ENCODE measurements around the gene CYTH3.
"Not testable (repeated sequence)": the region's sequence is repeated elsewhere in the genome, so short reads cannot be mapped to it uniquely, and the experiment has no call there.

Gene CYTH3

DNA sequence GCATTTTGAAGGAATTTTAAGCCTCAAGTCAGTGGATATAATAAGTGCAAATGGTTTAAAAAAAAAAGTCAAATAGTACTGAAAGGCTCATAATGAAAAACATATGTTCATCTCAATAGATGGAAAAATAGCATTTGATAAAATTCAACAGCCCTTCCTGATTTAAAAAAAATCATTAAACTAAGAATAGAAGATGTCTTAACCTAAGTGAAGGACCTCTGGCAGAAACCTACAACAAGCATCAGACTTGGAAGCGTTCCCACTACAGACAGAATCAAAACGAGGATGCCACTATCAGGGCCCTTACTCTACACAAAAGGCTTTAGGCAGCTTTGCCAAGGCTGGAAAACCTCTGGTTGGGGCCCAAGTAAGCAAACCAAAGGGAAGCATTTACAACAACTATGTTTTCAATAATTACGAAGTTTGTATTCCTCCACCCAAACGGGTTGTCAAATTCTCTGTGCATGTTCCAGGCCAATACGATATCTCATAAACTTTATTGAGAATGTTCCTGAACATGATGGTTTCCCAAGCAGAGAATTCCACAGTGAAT is 45.1 kb downstream of the CYTH3 start:
- no peak for DNase-seq

DNA sequence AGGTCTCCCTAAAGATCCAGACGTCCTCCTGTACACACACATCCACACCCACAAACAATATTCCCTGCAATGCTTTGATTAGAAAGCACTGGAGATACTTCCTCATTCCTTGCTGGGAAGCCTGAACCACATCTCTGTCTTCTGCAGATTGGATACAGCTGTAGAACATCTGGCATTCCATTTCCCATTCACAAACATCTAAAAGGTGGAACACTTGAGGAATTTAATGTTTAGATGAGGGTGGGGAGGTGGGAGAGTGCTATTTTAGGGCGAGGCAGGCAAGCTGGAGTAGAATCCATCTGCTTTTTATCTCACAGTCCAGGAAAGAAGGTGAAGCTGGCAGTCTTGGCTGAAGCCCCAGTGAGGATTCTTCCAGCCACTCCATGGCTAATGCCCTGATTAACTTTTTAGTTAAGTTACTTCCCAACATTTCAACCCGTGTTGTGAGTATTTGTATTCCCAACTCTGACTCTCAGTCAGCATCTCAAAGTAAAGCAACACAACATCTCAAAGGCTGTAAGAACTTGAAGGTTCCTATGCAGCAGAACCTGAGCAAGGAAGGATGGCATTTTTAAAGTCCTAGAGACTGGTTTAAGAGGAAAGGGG is 46.1 kb downstream of the CYTH3 start:
- DNase-seq, result no peak

DNA sequence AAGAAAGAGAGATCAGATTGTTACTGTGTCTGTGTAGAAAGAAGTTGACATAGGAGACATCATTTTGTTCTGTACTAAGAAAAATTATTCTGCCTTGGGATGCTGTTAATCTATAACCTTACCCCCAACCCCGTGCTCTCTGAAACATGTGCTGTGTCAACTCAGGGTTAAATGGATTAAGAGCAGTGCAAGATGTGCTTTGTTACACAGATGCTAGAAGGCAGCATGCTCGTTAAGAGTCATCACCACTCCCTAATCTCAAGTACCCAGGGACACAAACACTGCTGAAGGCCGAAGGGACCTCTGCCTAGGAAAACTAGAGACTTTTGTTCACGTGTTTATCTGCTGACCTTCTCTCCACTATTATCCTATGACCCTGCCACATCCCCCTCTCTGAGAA is 49.0 kb downstream of the CYTH3 start:
- not testable (repeated sequence) for DNase-seq

DNA sequence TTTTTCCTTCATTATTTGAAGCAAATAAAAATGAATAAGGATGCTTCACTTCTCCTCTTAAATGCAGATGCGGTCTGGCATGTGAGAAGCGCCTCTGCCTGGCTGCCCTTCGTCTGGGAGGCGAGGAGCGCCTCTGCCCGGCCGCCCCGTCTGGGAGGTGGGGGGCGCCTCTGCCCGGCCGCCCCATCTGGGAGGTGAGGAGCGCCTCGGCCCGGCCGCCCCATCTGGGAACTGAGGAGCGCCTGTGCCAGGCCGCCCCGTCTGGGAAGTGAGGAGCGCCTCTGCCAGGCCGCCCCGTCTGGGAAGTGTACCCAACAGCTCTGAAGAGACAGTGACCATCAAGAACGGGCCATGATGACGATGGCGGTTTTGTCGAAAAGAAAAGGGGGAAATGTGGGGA is 49.4 kb downstream of the CYTH3 start:
- not testable (repeated sequence) for DNase-seq

DNA sequence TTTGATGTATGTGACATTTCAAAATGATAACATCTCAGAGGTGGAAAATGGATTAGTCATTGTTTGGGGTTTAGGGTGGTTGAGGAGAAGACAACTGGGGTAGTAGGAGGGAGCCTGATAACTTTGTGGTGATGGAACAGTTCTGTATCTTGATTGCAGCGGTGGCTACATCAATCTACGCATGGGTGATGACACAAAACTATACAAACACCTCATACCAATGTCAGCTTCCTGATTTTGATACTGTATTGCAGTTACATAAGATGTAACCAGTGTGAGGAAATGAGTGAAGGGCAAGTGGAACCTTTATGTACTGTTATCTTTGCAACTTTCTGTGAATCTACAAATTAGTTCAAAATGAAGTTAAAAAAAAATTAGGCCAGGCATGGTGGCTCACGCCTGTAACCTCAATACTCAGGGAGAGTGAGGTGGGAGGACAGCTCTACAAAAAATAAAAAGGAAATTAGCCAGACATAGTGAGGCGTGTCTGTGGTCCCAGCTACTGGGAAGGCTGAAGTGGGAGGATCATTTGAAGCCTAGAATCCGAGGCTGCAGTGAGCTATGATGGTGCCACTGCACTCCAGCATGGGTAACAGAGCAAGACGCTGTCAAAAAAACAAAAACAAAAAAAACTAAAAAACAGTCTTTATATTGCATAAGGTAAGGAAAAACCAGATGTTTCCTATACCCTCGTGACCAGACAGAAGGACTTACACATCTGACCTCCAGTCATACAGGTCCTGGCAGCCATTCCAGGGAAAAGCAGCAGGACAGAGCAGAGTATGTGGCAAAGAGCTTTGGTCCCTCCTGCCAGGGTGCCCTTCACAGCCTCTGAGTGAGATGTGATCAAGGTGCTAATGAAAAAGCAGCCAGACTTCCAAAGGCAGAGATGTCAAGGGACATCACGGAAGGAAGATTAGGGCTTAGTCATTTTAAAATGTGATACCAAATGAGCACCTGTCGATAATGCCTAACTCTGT is 50.8 kb downstream of the CYTH3 start:
- DNase-seq, result peak; percentile 21

DNA sequence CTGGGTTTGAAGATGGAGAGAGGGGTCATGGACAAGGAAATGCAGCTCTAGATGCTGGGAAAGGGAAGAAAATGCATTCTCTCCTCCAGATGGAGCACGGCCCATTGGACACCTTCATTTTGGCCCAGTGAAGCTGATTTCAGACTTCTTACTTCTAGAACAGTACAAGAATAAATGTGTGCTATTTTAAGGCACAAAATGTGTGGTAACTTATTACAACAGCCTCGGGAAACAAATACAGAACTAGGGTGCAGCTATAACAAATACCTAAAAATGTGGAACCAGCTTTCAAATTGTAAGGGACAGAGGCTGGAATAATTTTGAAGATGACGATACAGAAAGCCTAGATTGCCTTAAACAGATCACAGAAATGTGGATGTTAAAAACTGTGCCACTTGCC is 54.1 kb downstream of the CYTH3 start:
- DNase-seq, result no peak

DNA sequence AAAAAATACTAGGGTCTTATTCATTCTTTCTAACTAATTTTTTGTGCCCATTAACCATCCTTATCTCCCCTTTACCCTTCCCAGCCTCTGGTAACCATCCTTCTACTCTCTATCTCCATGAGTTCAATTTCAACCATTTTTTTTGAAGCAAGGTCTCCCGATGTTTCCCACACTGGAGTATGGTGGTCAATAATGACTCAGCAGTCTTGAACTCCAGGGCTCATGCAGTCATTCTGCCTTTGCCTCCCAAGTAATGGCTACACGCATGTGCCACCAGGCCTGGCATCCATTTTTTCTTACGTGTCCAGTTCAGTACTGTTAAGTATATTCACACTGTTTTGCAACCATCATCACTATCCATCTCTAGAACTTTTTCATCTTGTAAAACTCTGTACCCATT is 60.4 kb downstream of the CYTH3 start:
- no peak for DNase-seq

DNA sequence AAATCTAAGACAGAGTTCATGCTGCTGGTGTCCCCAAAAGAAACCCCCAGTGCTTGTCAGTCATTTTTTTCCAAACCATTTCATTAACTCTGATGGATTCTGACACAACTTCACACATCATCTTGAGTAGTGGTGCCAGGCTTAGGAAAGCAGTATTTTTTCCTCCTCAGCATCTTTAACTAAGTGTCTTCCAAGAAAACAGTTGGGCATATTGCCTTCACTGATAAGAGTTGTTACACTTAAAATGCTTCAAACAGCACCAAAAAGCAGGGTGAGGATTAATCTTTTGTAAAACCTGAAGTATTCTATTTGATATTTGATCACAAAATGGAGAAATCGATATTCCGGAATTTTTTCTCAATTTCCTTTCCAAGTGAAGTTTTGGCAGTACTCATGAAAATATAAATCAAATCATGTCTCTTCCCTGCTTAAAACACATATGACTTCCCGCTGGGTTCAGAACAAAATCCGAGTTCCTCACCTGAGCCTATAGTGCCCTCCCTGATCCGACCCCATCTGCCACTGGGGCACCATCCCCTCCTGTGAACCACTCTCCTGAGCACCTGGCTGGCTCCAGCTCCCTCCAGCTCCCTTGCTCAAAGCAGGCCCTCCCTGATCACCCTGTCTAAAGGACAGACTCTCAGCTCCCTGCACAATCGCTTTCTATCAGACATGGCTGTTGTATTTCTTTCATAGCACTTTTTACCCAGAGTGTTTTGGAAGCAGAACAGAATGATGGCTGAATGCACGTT is 61.6 kb downstream of the CYTH3 start:
- DNase-seq, result no peak

DNA sequence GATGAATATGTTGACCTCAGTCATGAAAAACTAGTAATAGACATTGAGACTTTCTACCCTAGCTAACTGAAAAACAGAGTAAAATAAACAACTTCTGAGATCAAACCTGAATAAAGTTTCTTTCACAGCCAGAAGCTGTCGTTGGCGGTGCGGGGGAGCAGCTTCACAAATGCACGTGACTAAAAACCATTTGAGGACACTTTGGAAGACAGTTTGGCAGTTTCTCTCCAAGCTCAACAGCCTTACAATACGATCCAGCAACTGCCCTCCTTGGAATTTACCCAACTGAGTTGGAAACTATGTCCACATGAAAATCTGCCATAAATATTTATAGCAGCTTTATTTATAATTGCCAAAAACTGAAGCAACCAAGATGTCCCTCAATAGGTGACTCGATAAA is 63.1 kb downstream of the CYTH3 start:
- DNase-seq, result no peak

DNA sequence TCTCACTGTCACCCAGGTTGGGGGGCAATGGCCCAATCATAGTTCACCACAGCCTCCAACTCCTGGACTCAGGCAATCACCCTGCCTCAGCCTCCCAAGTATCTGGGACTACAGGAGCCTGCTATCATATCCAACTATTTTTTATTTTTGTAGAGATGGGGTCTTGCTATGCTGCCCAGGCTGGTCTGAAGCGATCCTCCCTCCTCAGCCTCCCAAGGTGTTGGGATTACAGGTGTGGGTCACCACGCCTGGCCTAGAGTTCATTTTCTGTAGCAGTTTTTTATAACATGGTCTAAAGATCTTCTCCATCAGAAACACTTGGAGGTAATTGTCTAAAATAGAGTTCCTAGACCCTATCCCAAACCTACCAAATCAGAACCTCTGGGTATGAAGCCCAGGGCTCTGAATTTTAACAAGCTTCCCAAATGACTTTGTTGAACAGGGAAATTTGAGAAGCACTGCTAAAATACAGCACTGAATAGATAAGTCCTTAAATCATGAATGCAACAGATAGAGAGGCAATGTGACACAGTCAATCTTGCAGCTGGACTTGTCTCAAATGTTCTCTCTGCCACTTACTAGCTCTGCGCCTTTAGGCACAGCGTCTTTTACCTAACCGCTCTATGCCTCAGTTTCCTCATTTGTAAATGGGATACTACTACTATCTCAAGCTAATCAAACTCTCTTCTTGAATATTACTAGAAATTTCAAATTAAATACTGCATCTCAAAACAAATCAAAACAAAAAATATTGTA is 63.7 kb downstream of the CYTH3 start:
- DNase-seq, result no peak

DNA sequence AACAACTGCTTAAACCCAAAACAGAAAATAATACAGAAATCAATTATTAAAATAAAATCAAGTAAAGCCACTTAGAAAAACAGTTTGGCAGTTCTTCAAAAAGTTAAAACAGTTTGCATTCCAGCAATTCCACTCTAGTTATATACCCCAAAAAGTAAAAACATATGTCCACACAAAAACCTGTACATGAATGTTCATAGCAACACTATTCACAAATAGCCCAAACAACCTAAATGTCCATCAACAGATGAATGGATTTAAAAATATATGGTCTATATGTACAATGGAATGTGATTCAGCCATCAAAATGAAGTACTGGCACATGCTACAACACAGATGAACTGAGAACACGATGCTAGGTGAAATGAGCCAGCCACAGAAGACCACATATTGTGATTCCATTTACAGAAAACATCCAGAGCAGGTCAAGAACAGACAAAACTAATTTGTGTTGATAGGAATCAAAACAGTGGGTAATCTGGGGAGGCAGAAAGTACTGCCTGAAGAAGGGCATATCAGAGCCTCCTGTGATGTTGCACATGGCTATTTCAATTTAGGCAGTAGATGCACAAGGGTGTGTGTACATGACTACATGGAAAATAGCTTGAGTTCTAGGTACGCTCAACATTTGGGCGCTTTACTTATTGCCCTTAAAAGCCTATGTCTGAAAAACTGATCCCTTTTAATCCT is 66.3 kb downstream of the CYTH3 start:
- no peak for DNase-seq

DNA sequence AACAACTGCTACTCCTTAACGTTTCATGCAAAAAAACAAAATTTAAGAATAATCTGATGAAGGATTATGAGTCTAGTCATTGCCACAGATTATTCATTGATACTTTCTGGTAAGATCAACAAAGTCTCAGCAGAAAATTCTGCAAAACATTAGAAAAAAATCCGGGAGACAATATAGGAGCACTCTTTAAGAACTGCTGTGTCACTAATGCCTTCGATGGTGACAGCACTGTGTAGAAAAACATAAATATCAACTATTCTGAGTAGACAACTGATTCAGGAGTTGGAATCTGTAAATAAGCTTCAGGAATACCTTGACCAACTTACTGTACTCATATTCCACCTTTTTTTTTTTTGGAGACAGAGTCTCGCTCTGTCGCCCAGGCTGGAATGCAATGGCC is 69.0 kb downstream of the CYTH3 start:
- no peak for DNase-seq

DNA sequence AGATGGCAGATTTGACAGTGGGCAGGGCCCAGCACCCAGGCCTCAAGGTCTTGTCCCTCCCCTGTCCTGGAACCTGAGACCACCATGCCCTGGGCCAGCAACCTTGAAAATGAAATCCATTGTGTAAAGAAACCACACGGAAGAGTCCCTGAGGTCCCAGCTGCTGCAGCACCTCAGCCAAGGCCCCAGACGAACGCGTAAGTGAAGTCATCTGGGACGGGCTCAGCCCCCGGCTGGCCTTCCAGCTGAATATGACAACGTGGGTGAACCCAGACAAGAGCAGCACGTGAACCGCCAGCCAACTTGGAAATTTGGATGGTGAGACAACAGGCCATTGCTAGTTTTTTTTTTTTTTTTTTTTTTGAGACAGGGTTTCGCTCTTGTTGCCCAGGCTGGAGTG is 70.3 kb downstream of the CYTH3 start:
- DNase-seq, result no peak

DNA sequence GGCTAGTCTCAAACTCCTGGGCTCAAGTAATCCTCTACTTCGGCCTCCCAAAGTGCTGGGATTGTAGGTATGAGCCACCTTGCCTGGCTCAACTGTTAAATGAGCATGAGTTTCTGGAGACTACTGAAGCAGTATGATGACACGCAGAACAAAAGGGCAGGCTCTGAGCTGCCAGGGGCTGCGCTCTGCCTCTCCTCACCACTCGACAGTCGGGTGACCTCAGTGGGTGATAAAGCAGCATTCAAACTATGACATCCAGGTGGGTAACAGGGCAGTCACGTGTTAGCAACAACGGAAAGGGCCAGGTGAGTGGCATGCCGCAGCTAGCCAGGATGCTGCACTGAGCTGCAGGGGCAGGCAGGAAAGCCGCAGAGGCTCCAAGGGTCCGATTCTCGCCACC is 71.5 kb downstream of the CYTH3 start:
- DNase-seq, result no peak

DNA sequence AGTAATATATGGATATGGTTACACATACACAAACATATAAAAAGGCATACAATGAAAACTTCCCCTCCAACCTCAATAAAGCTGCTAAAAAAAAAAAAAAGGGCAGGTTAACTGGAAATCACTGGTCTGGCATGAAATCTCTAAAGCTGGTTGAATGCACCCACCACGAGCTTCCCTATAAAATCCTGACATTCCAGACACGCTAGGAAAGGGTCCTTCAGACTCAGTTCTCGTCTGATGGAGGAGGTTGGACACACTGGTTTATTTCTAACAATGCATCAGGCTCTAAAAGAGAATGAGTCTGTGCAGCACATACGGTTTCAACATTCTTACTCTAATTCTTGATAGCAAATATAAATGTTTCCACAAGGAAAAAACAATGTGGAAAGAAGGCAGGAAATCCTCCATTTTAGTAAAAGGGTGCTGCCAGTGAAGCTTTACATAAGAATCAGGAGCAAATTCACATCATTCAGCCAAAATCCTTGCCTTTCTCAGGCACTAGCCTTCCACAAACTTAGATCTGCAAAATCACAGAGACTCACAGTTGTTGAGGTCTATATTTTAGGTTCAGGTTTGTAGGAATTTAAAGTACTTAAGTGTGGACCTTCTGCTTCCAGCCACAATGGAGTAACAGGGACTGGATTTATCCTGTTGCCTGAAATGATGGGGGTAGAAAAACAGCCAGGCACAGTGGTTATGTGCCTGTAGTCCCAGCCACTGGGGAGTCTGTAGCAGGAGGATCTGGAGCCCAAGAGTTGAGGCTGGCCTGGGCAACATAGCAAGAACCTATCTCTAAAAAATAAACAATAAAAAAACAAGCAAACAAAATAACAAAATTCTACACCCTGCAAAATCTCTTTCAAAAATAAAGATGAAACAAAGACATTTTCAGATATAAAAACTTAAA is 73.5 kb downstream of the CYTH3 start:
- no peak for DNase-seq

DNA sequence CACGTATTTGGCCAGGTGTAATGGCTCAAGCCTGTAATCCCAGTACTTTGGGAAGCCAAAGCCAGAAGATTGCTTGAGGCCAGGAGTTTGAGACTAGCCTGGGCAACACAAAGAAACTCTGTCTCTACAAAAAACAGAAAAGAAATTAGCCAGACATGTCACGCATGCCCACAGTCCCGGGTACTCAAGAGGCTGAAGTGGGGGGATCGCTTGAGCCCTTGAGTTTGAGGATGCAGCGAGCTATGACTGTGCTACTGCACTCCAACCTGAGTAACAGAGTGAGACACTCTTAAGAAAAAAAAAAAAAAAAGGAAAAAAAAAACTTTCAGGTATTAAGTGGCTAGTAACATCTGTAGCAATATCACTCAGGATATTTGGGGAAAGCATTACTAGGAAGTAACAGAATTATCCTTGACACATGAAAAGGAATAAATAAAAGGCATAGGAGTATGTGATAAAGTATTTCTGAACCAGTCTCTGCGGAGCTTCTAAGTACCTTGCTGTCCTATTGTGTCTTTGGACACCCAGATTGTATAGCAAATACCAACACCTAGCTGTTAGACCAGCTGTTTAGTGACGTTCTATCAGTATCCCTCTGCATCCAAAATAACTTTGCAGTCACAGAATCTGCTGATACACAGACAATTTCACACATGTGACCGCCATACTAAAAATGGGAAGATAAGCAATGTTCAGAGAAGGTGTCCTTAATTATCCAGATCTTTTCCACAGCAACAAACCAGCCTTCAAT is 74.4 kb downstream of the CYTH3 start:
- DNase-seq, result no peak

DNA sequence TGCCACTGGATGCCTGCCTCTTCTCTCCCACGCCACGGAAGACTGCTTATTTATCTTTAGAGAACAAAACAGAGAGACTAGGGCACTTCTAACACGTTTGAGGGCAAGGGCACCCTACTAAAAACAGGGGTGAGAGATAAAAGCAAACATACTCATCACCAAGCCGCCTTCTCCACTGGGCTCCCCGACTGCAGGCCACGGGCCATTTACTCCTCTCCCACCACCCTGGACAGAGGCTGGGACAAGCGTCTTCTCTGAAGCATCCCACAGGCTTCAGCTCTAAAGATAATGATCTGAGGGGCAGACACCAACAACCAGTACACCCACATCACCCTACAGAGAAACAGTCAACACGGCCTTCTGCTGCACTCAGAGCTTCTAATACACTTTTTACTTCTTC is 78.7 kb downstream of the CYTH3 start:
- DNase-seq, result no peak

DNA sequence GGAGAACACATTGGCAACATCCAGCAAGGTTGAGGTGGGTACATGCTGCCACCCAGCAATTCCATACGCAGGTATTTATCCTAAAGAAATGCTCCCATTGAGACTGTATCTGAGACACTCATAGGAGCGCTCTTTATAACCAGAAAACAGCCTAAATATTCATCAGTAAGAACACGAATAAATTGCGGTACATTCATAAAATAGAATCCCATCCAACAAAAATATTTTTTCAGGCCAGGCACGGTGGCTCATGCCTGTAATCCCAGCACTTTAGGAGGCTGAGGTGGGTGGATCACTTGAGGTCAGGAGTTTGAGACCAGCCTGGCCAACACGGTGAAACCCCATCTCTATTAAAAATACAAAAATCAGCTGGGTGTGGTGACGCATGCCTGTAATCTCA is 81.9 kb downstream of the CYTH3 start:
- not testable (repeated sequence) for DNase-seq

DNA sequence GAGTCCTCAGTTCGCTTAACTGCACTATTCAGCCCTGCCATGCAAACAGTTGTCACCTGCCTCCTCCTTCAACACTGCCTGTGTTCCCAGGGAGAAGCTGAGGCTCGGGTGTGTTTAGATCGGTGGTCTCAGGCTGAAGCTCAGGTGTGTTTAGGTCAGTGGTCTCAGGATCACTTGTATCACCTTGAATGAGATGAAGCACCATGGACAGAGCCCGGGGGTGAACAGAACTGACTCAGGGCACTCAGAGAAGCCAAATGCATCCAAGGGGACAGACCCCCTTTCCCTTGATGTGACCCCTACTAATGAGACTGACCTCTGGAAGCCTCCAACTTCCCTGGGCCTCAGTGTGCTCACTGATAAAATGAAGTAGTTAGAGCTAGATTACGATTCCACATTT is 84.0 kb downstream of the CYTH3 start:
- DNase-seq, result no peak

DNA sequence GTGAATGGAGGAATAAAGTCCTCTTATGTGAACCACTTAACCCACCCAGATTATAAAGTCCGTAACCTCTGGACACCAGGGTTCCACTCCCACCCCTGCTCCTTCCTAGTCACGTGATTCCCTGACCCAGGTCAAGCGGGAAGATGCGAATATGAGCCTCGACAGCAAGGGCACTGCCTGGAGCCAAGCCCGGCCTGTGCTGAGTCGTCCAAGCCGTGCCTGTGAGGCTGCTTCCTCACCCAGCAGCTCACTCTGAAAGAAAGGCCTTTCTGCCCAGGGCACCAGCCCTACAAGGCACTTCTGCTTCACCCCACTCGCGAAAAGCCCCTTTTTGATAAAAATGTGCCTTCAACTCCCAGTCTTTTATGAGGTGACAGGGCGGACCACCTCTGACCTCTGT is 85.8 kb downstream of the CYTH3 start:
- DNase-seq, result no peak

All from activated gamma-delta T cell treated with Interleukin-2 at 50 U/mL for 16 hours (primary cell).